Measurements from ENCODE around the gene SPRED1. TPM values are rescaled to one million over a fixed set of nuclear protein-coding genes. Genes with fewer than 3 reads are reported as not detected.

Gene SPRED1
- total and polyA plus RNA-seq, 2 of the 13 experiments (the other 11 are each of a cell fraction or from before 2014, with no cell fraction given): 3.8 to 9.6 TPM

GRCh38 chr15:38220606-38221273 lies 31.9 kb upstream of the SPRED1 start (continued):
- TF ChIP-seq ZBTB4 (CRISPR knock-in tag; IDR thresholded peaks at IDR 0.05; ENCODE audit: borderline replicate concordance) (no peak), ZNF33A (CRISPR knock-in tag; IDR thresholded peaks at IDR 0.05; ENCODE audit: borderline replicate concordance) (no peak), ZNF724P (CRISPR knock-in tag; IDR thresholded peaks at IDR 0.05; ENCODE audit: borderline replicate concordance) (no peak), CBX1 (IDR thresholded peaks at IDR 0.05; ENCODE audit: low read depth) (no peak), ZNF264 (CRISPR knock-in tag; IDR thresholded peaks at IDR 0.05) (no peak), SP4 (CRISPR knock-in tag; IDR thresholded peaks at IDR 0.05) (no peak)

GRCh38 chr15:38224486-38224885 lies 28.1 kb upstream of the SPRED1 start:
- no TSS peak for BruUV-seq (replicated peaks)
- TF ChIP-seq SMAD9 (CRISPR knock-in tag; IDR thresholded peaks at IDR 0.05) (no peak), ZSCAN9 (CRISPR knock-in tag; IDR thresholded peaks at IDR 0.05; ENCODE audit: borderline replicate concordance) (no peak), MAZ (IDR thresholded peaks at IDR 0.05; ENCODE audit: borderline replicate concordance, low read depth, low read length) (no peak), MAZ (CRISPR knock-in tag; IDR thresholded peaks at IDR 0.05; ENCODE audit: low read depth) (no peak), NFIB (CRISPR knock-in tag; IDR thresholded peaks at IDR 0.05; ENCODE audit: borderline replicate concordance) (no peak), GPBP1L1 (CRISPR knock-in tag; IDR thresholded peaks at IDR 0.05) (no peak), ZNF800 (CRISPR knock-in tag; IDR thresholded peaks at IDR 0.05) (no peak), CENPT (CRISPR knock-in tag; IDR thresholded peaks at IDR 0.05; ENCODE audit: low read depth) (no peak), HIC2 (CRISPR knock-in tag; IDR thresholded peaks at IDR 0.05; ENCODE audit: low read depth) (no peak)

More at GRCh38 chr15:38224486-38224885, 28.1 kb upstream of the SPRED1 start:
- Histone ChIP-seq H3K4me2 (ENCODE audit: low read depth, low read length) (no peak overlapping the region), H3K36me3 (replicated peaks in 1 of 2; ENCODE audit: control insufficient read depth in 1 of 2, insufficient read depth in 2 of 2, low read length in 2 of 2) (no peaks in the 10 kb centered on the region), H3K9me3 (ENCODE audit: low read length) (no peaks in the 10 kb centered on the region), H3K9ac (ENCODE audit: insufficient read depth, low read depth, low read length) (no peak overlapping the region), H3K27ac (ENCODE audit: extremely low read length, insufficient read depth, low read length) (no peak overlapping the region), H3K4me1 (ENCODE audit: insufficient read depth, low read length) (no peaks in the 10 kb centered on the region), H3K4me3 (replicated peaks in 1 of 3; ENCODE audit: insufficient read depth in 1 of 3, low read depth in 2 of 3, low read length in 3 of 3) (no peak overlapping the region), H2AFZ (ENCODE audit: low read length) (no peak overlapping the region), H3K27me3 (ENCODE audit: control insufficient read depth in 1 of 2, insufficient read depth in 2 of 2, low read length in 2 of 2) (0 out of 5 replicates have a peak, but pooled peaks cover 0 to 4% of the 10 kb centered on the region in 2 experiments), H3K79me2 (ENCODE audit: insufficient read depth, low read length) (no peaks in the 10 kb centered on the region), H4K20me1 (ENCODE audit: insufficient read depth, low read length) (no peaks in the 10 kb centered on the region)
- in situ Hi-C loops (cut with HindIII; ENCODE audit: extremely low pct_ligation_motif_present, low pct_unique_long_range_greater_than_20kb) (no loop called here), intact Hi-C loops (cut with micrococcal nuclease; ENCODE audit: unreplicated experiment) (no loop called here)
- ATAC-seq (no peak), FAIRE-seq (no peak), DNase-seq (ENCODE audit: low spot score) (no peak)
- CTCF ChIA-PET (ENCODE audit: low intra/inter-chr PET ratio, low total read pairs): no interaction called here
- 57% methylated on average over 2 of the region's 2 CpGs for WGBS (ENCODE audit: low lambda C conversion rate)
- POLR2A ChIA-PET: no interaction called here

Data from HepG2 (cell line).